Measurements from ENCODE around the gene TRIM50.

GRCh38 chr7:73356159-73356558, 28.3 kb upstream of the TRIM50 start:
- TF ChIP-seq EZH2 (IDR thresholded peaks at IDR 0.05; ENCODE audit: low read length, unreplicated experiment) (no peak), CTCF (conservative IDR thresholded peaks at IDR 0.05; ENCODE audit: low read depth, low read length) (no peak)

Data from PC-3 (cell line).